Mesothelial cell of epicardium (in vitro differentiated cells): ENCODE measurements around the gene SNAP47. TPM values are rescaled to one million over a fixed set of nuclear protein-coding genes. Genes with fewer than 3 reads are reported as not detected.

Source experiments
- DNase-seq, 2 experiments: peaks; one replicate each; pipeline ENCODE4 v3.0.0; 2021; ENCODE audit warnings: low spot score in 2 of 2; ENCODE audit not compliant: unreplicated experiment in 2 of 2
- H3K27ac Mint-ChIP-seq: 2 replicates; pipeline ENCODE4 v1.8.0; 2021; ENCODE audit warnings: mixed read lengths
- H3K27me3 Mint-ChIP-seq: 2 replicates; pipeline ENCODE4 v1.8.0; 2021; ENCODE audit warnings: low read depth, mixed read lengths
- H3K36me3 Mint-ChIP-seq: 2 replicates; pipeline ENCODE4 v1.8.0; 2021; ENCODE audit warnings: mixed read lengths
- H3K4me1 Mint-ChIP-seq: 2 replicates; pipeline ENCODE4 v1.8.0; 2021; ENCODE audit warnings: mixed read lengths
- H3K4me3 Mint-ChIP-seq: 2 replicates; pipeline ENCODE4 v1.8.0; 2021; ENCODE audit warnings: mild to moderate bottlenecking, moderate library complexity, mixed read lengths
- H3K9me3 Mint-ChIP-seq: 2 replicates; pipeline ENCODE4 v1.8.0; 2021; ENCODE audit warnings: mixed read lengths
- CTCF ChIP-seq: fragments of 200-600 bp; sonication (generic); IDR thresholded peaks from one replicate; pipeline ENCODE4 v1.5.0; 2021; ENCODE audit warnings: antibody characterized with exemption; ENCODE audit not compliant: unreplicated experiment
- total RNA-seq: library from RNA; stranded (reverse); gene quantifications from 3 replicates; pipeline ENCODE4 v1.2.1, GENCODE V29; 2021

The SNAP47 gene
- total RNA-seq, 1 donor from 2014 or later = 42.6 TPM

GRCh38 chr1:227815468-227816409 lies 80.5 kb downstream of the SNAP47 start, which contains the start of gene PRSS38:
Gene PRSS38 (plus strand): TSS chr1:227815675. CDS start chr1:227815717, 42 bp downstream.
- Mint-ChIP-seq H3K27me3 (no peaks in the 10 kb centered on the region), H3K27ac (no peak within 1 kb of the TSS), H3K4me1 (no peaks in the 10 kb centered on the region), H3K4me3 (no peak within 1 kb of the TSS), H3K36me3 (peaks cover 2% of the 10 kb centered on the region), H3K9me3 (peaks cover 30% of the 10 kb centered on the region)
- DNase-seq = no peak
- TF ChIP-seq CTCF = no peak

GRCh38 chr1:227816750-227817446 lies 81.7 kb downstream of the SNAP47 start:
- Mint-ChIP-seq H3K27me3 (peaks cover 4% of the 10 kb centered on the region), H3K27ac (no peak overlapping the region), H3K36me3 (peaks cover 2% of the 10 kb centered on the region), H3K4me1 (no peaks in the 10 kb centered on the region), H3K4me3 (no peak overlapping the region), H3K9me3 (peaks cover 38% of the 10 kb centered on the region)
- TF ChIP-seq CTCF = no peak
- DNase-seq = no peak

GRCh38 chr1:227823537-227823936 lies 88.3 kb downstream of the SNAP47 start:
- no peaks in the 10 kb centered on the region for H3K4me1 Mint-ChIP-seq
- no peak for DNase-seq
- TF ChIP-seq CTCF = no peak
- H3K4me3 Mint-ChIP-seq = no peak overlapping the region
- H3K27me3 Mint-ChIP-seq = peaks cover 34% of the 10 kb centered on the region
- H3K9me3 Mint-ChIP-seq = peaks cover 42% of the 10 kb centered on the region
- H3K27ac Mint-ChIP-seq = no peak overlapping the region
- H3K36me3 Mint-ChIP-seq = no peaks in the 10 kb centered on the region

- Mint-ChIP-seq H3K36me3 (no peaks in the 10 kb centered on the region), H3K27me3 (peaks cover 38% of the 10 kb centered on the region), H3K27ac (no peak overlapping the region), H3K4me3 (no peak overlapping the region), H3K4me1 (no peaks in the 10 kb centered on the region), H3K9me3 (peaks cover 41% of the 10 kb centered on the region)
- DNase-seq = no peak
- TF ChIP-seq CTCF = no peak
These were observed 89.0 kb downstream of the SNAP47 start for GRCh38 chr1:227824204-227824603.

- H3K36me3 Mint-ChIP-seq = no peaks in the 10 kb centered on the region
- no peaks in the 10 kb centered on the region for H3K4me1 Mint-ChIP-seq
- TF ChIP-seq CTCF = no peak
- H3K27ac Mint-ChIP-seq = no peak overlapping the region
- H3K9me3 Mint-ChIP-seq = peaks cover 21% of the 10 kb centered on the region
- H3K4me3 Mint-ChIP-seq = no peak overlapping the region
- no peak for DNase-seq
- H3K27me3 Mint-ChIP-seq = peaks cover 38% of the 10 kb centered on the region
These were observed 93.6 kb downstream of the SNAP47 start for GRCh38 chr1:227828786-227829185.

Other genes with a start within 250 kb of the SNAP47 start
- gene ZNF678, start 171.9 kb upstream of the SNAP47 start, total RNA-seq = 18.3 to 20.6 TPM (median 19.4 TPM) in 3 replicates
- 20.6 to 26.4 TPM (median 20.8 TPM) in 3 replicates for gene JMJD4, start 133 bp upstream of the SNAP47 start, total RNA-seq
- not detected in 3 replicates for gene PRSS38, start 80.2 kb downstream of the SNAP47 start, total RNA-seq
- gene WNT9A, start 212.5 kb downstream of the SNAP47 start, total RNA-seq = 3.9 to 4.5 TPM (median 4.3 TPM) in 3 replicates